ENCODE results near the gene FGF21.
A peak's percentile ranks its signal among the peaks of the same experiment; 100 is the strongest.
"Not testable (repeated sequence)": the region's sequence is repeated elsewhere in the genome, so short reads cannot be mapped to it uniquely, and the experiment has no call there.

FGF21 gene

GRCh38 chr19:48715681-48716171 lies 39.6 kb upstream of the FGF21 start:
- TF ChIP-seq CTCF (IDR thresholded peaks at IDR 0.05; ENCODE audit: low read depth, low read length), result no peak
- DNase-seq (ENCODE audit: extremely low read depth, low read depth), result no peak

GRCh38 chr19:48716562-48717291 lies 38.6 kb upstream of the FGF21 start:
- no peak for DNase-seq (ENCODE audit: extremely low read depth, low read depth)
- TF ChIP-seq CTCF (IDR thresholded peaks at IDR 0.05; ENCODE audit: low read depth, low read length), result no peak

DNA sequence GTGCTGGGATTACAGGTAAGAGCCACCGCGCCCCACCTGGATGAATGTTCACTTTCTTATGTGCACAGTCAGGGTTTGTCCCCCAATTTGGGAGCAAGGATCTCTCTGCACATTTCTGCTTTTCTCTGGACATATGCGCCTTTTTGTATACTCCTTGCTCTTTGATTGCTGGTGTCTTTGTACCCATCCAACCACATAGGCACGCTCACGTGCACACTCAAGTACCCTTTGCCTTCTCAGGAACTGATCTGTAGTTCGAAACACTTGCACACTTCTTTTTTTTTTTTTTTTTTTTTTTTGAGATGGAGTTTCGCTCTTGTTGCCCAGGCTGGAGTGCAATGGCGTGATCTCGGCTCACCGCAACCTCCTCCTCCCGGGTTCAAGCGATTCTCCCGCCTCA lies 37.2 kb upstream of the FGF21 start:
- DNase-seq (ENCODE audit: extremely low read depth, low read depth), result not testable (repeated sequence)

GRCh38 chr19:48718711-48719231 lies 36.6 kb upstream of the FGF21 start:
- no peak for TF ChIP-seq CTCF (IDR thresholded peaks at IDR 0.05; ENCODE audit: low read depth, low read length)

GRCh38 chr19:48719263-48720171 lies 35.8 kb upstream of the FGF21 start, which contains the start of gene MAMSTR:
Gene MAMSTR (minus strand): TSS chr19:48719725. CDS start chr19:48719031, 694 bp downstream.
- no peak for TF ChIP-seq CTCF (IDR thresholded peaks at IDR 0.05; ENCODE audit: low read depth, low read length)
- DNase-seq (ENCODE audit: extremely low read depth, low read depth), result no peak

More at GRCh38 chr19:48718711-48719231, 36.6 kb upstream of the FGF21 start:
- DNase-seq (ENCODE audit: extremely low read depth, low read depth), result no peak

DNA sequence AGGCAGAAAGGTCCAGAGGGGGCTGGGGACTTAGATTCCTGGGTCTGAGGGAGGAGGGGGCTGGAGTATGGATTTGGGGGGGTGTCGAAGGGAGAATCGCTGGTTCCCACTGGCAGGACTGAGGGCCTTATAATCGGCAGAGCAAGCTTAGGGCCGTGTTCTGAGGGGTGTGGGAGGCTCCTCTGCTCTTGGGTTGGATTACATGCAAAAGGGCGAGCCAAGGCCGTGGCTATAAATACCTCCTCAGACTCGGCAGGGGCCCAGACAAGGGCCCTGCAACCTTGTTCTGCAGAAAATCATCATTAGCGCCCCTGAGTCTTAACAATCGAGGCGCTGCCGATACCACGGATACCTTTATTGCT lies 35.1 kb upstream of the FGF21 start:
- TF ChIP-seq CTCF (IDR thresholded peaks at IDR 0.05; ENCODE audit: low read depth, low read length), result no peak
- no peak for DNase-seq (ENCODE audit: extremely low read depth, low read depth)

- peak; percentile 97 for DNase-seq (ENCODE audit: extremely low read depth, low read depth)
- no peak for TF ChIP-seq CTCF (IDR thresholded peaks at IDR 0.05; ENCODE audit: low read depth, low read length)
Measured at GRCh38 chr19:48720613-48721296, 34.6 kb upstream of the FGF21 start.

Data from AG09319 (cell line).